ENCODE results near the gene LMLN. TPM values are rescaled to one million over a fixed set of nuclear protein-coding genes. Genes with fewer than 3 reads are reported as not detected.

LMLN gene
- total and polyA plus RNA-seq, 12 donors = 2.0 to 15.2 (median 10.6) TPM

- no peaks in the 10 kb centered on the region for H3K4me1 ChIP-seq
- H3K27ac ChIP-seq = no peak overlapping the region
- ATAC-seq = no peak
- no peaks in the 10 kb centered on the region for H3K9me3 ChIP-seq
- 93 to 94% methylated on average over 3 of the region's 3 CpGs for WGBS, 2 donors
- no peaks in the 10 kb centered on the region for H3K27me3 ChIP-seq
- TF ChIP-seq, protein P1, sequence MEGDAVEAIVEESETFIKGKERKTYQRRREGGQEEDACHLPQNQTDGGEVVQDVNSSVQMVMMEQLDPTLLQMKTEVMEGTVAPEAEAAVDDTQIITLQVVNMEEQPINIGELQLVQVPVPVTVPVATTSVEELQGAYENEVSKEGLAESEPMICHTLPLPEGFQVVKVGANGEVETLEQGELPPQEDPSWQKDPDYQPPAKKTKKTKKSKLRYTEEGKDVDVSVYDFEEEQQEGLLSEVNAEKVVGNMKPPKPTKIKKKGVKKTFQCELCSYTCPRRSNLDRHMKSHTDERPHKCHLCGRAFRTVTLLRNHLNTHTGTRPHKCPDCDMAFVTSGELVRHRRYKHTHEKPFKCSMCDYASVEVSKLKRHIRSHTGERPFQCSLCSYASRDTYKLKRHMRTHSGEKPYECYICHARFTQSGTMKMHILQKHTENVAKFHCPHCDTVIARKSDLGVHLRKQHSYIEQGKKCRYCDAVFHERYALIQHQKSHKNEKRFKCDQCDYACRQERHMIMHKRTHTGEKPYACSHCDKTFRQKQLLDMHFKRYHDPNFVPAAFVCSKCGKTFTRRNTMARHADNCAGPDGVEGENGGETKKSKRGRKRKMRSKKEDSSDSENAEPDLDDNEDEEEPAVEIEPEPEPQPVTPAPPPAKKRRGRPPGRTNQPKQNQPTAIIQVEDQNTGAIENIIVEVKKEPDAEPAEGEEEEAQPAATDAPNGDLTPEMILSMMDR (IDR thresholded peaks at IDR 0.05) = no peak
- intact Hi-C loops (cut with DNase I) = no loop called here
- no peak overlapping the region for H3K4me3 ChIP-seq
- no peak for DNase-seq
- peaks cover 0 to 49% (median 7%) of the 10 kb centered on the region in 9 donors for H3K36me3 ChIP-seq
These were observed 62.6 kb downstream of the LMLN start for GRCh38 chr3:198022604-198023003.

DNA sequence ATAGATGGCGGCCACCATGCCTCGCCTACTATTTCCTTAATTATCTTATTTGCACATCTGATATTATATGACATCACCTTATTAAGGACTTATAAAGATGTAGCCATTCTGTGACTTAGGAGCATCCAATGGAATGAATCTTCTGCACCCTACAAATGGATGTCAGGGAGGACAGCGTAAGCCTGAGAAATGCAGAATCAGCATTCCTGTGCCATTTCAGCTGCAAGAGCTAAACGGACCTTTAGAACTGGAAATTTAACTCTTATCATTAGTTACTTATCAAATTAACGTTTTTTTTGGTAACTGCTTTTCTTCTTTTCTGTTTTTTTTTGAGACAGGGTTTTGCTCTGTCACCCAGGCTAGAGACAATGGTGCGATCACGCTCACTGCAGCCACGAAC is 65.6 kb downstream of the LMLN start:
- no peak overlapping the region for H3K4me3 ChIP-seq
- H3K9me3 ChIP-seq = no peaks in the 10 kb centered on the region
- no peaks in the 10 kb centered on the region for H3K27me3 ChIP-seq
- 88 to 91% methylated on average over 8 of the region's 8 CpGs for WGBS, 2 donors
- H3K27ac ChIP-seq = no peak overlapping the region
- H3K36me3 ChIP-seq = peaks cover 0 to 43% (median 7%) of the 10 kb centered on the region in 9 donors
- peaks cover 0 to 10% (median 0%) of the 10 kb centered on the region in 9 donors for H3K4me1 ChIP-seq
- TF ChIP-seq, protein P1 (IDR thresholded peaks at IDR 0.05) = no peak
- no peak for DNase-seq
- intact Hi-C loops (cut with DNase I) = no loop called here
- ATAC-seq = no peak

DNA sequence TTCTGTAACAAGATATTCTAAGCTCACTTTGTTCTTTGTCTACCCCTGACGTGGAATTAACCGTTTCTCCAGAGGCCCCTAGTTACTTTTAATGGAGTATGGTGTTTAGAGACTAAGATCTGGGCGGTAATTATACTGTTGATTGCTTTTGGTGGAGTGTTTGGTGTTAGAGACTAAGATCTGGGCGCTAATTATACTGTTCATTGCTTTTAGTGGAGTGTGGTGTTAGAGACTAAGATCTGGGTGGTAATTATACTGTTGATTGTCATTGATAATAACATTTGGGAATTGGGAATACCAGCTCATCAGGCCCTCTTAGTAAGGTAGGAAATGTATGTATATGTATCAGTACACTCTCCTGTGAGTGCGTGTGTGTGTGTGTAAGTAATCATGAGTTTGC is 66.6 kb downstream of the LMLN start:
- no peak overlapping the region for H3K27ac ChIP-seq
- no peak for ATAC-seq
- DNase-seq = no peak

GRCh38 chr3:198027045-198027798 is 67.2 kb downstream of the LMLN start:
- Histone ChIP-seq H3K4me3 (no peak overlapping the region), H3K4me1 (peaks cover 0 to 16% (median 7%) of the 10 kb centered on the region in 9 donors), H3K27ac (no peak overlapping the region), H3K9me3 (no peaks in the 10 kb centered on the region), H3K36me3 (peaks cover 0 to 32% (median 0%) of the 10 kb centered on the region in 9 donors), H3K27me3 (no peaks in the 10 kb centered on the region)
- ATAC-seq = no peak
- WGBS, 2 donors = 91 to 94% methylated on average over 17 of the region's 17 CpGs
- DNase-seq = no peak
- intact Hi-C loops (cut with DNase I) = no loop called here
- TF ChIP-seq, protein P1 (IDR thresholded peaks at IDR 0.05) = no peak

More for the DNA sequence above, 66.6 kb downstream of the LMLN start:
- H3K4me1 ChIP-seq = peaks cover 0 to 10% (median under 1%) of the 10 kb centered on the region in 9 donors
- intact Hi-C loops (cut with DNase I) = no loop called here
- H3K27me3 ChIP-seq = no peaks in the 10 kb centered on the region
- no peaks in the 10 kb centered on the region for H3K9me3 ChIP-seq
- H3K36me3 ChIP-seq = peaks cover 0 to 38% (median 1%) of the 10 kb centered on the region in 9 donors
- TF ChIP-seq, protein P1 (IDR thresholded peaks at IDR 0.05) = no peak
- H3K4me3 ChIP-seq = no peak overlapping the region
- WGBS, 2 donors = 95 to 96% methylated on average over 5 of the region's 5 CpGs
